ENCODE measurements around the gene LAMA3. TPM values are rescaled to one million over a fixed set of nuclear protein-coding genes. Genes with fewer than 3 reads are reported as not detected.

LAMA3 gene
- total RNA-seq, 1 experiment from 2014 or later = 5.6 TPM

DNA sequence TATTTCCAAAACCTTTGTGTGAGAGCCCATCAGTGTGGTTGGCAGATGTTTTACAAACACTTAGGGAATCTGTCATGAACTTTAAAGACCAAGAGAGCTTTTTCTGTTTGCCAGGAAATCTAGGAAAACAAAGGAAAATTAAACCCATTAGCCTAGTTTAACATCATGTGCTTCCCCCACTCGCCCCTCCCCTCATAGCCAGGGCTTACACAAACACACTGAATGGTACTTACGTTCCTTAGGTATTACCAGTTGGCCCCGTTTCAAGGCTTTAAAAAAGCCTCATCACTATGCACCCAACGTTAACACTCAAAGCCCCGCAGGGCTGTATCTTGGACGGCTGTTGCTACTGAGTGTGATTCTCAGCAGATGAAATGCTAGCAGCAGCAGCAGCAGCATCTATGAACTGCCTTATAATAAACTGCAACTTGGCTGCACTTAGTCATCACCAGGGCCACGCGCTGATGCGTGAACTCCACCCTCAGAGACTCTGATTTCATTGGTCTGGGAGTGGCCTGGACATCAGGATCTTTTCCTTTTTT lies 305.2 kb downstream of the LAMA3 start:
- no peaks in the 10 kb centered on the region for H4K20me1 ChIP-seq (ENCODE audit: insufficient read depth)
- peak overlapping the region; percentile 12 to 27; a peak in 3 of 4 replicates for H3K4me3 ChIP-seq (replicated peaks in 1 of 2; ENCODE audit: low read depth in 1 of 2, low read length in 2 of 2)
- RAD21 ChIA-PET (ENCODE audit: low non-redundant PET in 1 of 2, low total read pairs in 2 of 2, uncharacterized antibody in 2 of 2, unreplicated experiment in 2 of 2) = no interaction called here
- H3K79me2 ChIP-seq (ENCODE audit: insufficient read depth, low read length) = no peaks in the 10 kb centered on the region
- H3K36me3 ChIP-seq (ENCODE audit: control insufficient read depth in 1 of 2, insufficient read depth in 2 of 2, low read length in 2 of 2) = no peaks in the 10 kb centered on the region
- DNase-seq (ENCODE audit: low read depth, low spot score) = peak; percentile 18
- POLR2A ChIA-PET = no interaction called here
- no TSS peak for BruUV-seq (replicated peaks)
- CTCF ChIA-PET = no interaction called here
- no peaks in the 10 kb centered on the region for H3K9me3 ChIP-seq (ENCODE audit: control insufficient read depth in 1 of 2, insufficient read depth in 1 of 2, low read depth in 1 of 2, low read length in 2 of 2)
- peak overlapping the region; percentile 73 for H3K4me2 ChIP-seq (ENCODE audit: low read length)
- TF ChIP-seq, protein P1, sequence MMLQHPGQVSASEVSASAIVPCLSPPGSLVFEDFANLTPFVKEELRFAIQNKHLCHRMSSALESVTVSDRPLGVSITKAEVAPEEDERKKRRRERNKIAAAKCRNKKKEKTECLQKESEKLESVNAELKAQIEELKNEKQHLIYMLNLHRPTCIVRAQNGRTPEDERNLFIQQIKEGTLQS (IDR thresholded peaks at IDR 0.05) = no peak
- TF ChIP-seq ZFX (IDR thresholded peaks at IDR 0.05) (no peak), JUND (IDR thresholded peaks at IDR 0.05) (no peak)
- TF ChIP-seq, protein P2, sequence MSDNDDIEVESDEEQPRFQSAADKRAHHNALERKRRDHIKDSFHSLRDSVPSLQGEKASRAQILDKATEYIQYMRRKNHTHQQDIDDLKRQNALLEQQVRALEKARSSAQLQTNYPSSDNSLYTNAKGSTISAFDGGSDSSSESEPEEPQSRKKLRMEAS (IDR thresholded peaks at IDR 0.05) = peak; percentile 64; the same call in 1 of the 2 replicates
- peaks cover 7 to 13% of the 10 kb centered on the region in 2 experiments; a peak in 3 of 4 replicates for H3K4me1 ChIP-seq (ENCODE audit: control insufficient read depth in 1 of 2, insufficient read depth in 2 of 2, low read length in 2 of 2)
- H3K27me3 ChIP-seq (ENCODE audit: insufficient read depth, low read length) = no peaks in the 10 kb centered on the region
- intact Hi-C loops (cut with micrococcal nuclease) = no loop called here
- no peak overlapping the region for H3K9ac ChIP-seq (ENCODE audit: low read length)
- H3K9me2 ChIP-seq (ENCODE audit: insufficient read depth) = no peaks in the 10 kb centered on the region
- peak; percentile 92 for ATAC-seq
- peak overlapping the region; percentile 88 for H2AFZ ChIP-seq (ENCODE audit: low read depth, low read length, poor library complexity, severe bottlenecking)
- H3K27ac ChIP-seq (ENCODE audit: low read depth, low read length) = no peak overlapping the region

DNA sequence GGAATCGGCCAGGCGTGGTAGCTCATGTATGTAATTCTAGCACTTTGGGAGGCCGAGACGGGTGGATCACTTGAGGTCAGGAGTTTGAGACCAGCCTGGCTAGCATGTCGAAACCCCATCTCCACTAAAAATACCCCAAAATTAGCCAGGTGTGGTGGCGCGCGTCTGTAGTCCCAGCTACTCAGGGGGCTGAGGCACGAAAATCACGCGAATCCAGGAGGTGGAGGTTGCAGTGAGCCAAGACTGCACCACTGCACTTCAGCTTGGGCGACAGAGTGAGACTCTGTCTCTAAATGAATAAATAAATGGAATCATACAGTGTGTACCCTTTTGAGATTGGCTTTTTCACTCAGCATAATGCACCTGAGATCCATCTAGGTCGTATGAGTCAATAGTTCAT lies 305.9 kb downstream of the LAMA3 start:
- intact Hi-C loops (cut with micrococcal nuclease) = no loop called here
- DNase-seq (ENCODE audit: low read depth, low spot score) (no peak), ATAC-seq (no peak)
- ChIA-PET CTCF (no interaction called here), POLR2A (no interaction called here), RAD21 (ENCODE audit: low non-redundant PET in 1 of 2, low total read pairs in 2 of 2, uncharacterized antibody in 2 of 2, unreplicated experiment in 2 of 2) (no interaction called here)
- Histone ChIP-seq H3K4me2 (ENCODE audit: low read length) (no peak overlapping the region), H3K9me3 (ENCODE audit: control insufficient read depth in 1 of 2, insufficient read depth in 1 of 2, low read depth in 1 of 2, low read length in 2 of 2) (no peaks in the 10 kb centered on the region), H3K4me1 (ENCODE audit: control insufficient read depth in 1 of 2, insufficient read depth in 2 of 2, low read length in 2 of 2) (peaks cover 7 to 13% of the 10 kb centered on the region in 2 experiments; a peak in 3 of 4 replicates), H3K27ac (ENCODE audit: low read depth, low read length) (no peak overlapping the region), H2AFZ (ENCODE audit: low read depth, low read length, poor library complexity, severe bottlenecking) (peak overlapping the region; percentile 88), H3K79me2 (ENCODE audit: insufficient read depth, low read length) (no peaks in the 10 kb centered on the region), H3K9ac (ENCODE audit: low read length) (no peak overlapping the region), H3K4me3 (replicated peaks in 1 of 2; ENCODE audit: low read depth in 1 of 2, low read length in 2 of 2) (no peak overlapping the region), H3K36me3 (ENCODE audit: control insufficient read depth in 1 of 2, insufficient read depth in 2 of 2, low read length in 2 of 2) (no peaks in the 10 kb centered on the region), H3K9me2 (ENCODE audit: insufficient read depth) (no peaks in the 10 kb centered on the region), H4K20me1 (ENCODE audit: insufficient read depth) (no peaks in the 10 kb centered on the region), H3K27me3 (ENCODE audit: insufficient read depth, low read length) (no peaks in the 10 kb centered on the region)
- no TSS peak for BruUV-seq (replicated peaks)
- TF ChIP-seq SP1 (IDR thresholded peaks at IDR 0.05; ENCODE audit: low read depth) = no peak
- TF ChIP-seq, protein P3, sequence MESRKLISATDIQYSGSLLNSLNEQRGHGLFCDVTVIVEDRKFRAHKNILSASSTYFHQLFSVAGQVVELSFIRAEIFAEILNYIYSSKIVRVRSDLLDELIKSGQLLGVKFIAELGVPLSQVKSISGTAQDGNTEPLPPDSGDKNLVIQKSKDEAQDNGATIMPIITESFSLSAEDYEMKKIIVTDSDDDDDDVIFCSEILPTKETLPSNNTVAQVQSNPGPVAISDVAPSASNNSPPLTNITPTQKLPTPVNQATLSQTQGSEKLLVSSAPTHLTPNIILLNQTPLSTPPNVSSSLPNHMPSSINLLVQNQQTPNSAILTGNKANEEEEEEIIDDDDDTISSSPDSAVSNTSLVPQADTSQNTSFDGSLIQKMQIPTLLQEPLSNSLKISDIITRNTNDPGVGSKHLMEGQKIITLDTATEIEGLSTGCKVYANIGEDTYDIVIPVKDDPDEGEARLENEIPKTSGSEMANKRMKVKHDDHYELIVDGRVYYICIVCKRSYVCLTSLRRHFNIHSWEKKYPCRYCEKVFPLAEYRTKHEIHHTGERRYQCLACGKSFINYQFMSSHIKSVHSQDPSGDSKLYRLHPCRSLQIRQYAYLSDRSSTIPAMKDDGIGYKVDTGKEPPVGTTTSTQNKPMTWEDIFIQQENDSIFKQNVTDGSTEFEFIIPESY (IDR thresholded peaks at IDR 0.05; ENCODE audit: extremely low read depth, insufficient replicate concordance, low read length) = no peak

All from HCT116 (cell line).